ENCODE data around the gene PRKCA.
A peak's percentile ranks its signal among the peaks of the same experiment; 100 is the strongest.

The PRKCA gene

DNA sequence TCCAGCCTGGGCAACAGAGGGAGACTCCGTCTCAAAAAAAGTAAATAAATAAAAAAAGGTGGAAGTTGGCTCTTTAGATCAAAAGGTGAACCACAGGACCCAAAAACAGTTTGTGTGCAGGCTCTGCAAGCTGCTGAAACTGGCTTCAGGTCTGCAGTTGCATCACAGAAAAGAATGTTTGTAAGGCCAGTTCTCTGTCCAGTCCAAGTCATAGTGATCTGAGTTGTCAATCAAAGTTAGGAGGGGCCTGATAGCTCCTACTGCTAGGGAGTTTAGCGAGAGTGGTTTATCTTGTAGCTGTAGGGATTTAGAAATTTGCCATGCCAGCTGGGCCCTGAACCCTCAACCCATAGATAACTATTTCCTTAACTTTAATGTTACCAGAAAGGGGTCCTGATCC is 431.3 kb downstream of the PRKCA start:
- H3K9me3 ChIP-seq, result no peaks in the 10 kb centered on the region
- H3K4me1 ChIP-seq, result no peaks in the 10 kb centered on the region
- TF ChIP-seq, protein P1, sequence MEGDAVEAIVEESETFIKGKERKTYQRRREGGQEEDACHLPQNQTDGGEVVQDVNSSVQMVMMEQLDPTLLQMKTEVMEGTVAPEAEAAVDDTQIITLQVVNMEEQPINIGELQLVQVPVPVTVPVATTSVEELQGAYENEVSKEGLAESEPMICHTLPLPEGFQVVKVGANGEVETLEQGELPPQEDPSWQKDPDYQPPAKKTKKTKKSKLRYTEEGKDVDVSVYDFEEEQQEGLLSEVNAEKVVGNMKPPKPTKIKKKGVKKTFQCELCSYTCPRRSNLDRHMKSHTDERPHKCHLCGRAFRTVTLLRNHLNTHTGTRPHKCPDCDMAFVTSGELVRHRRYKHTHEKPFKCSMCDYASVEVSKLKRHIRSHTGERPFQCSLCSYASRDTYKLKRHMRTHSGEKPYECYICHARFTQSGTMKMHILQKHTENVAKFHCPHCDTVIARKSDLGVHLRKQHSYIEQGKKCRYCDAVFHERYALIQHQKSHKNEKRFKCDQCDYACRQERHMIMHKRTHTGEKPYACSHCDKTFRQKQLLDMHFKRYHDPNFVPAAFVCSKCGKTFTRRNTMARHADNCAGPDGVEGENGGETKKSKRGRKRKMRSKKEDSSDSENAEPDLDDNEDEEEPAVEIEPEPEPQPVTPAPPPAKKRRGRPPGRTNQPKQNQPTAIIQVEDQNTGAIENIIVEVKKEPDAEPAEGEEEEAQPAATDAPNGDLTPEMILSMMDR (IDR thresholded peaks at IDR 0.05), result no peak
- H3K27me3 ChIP-seq, result no peaks in the 10 kb centered on the region
- intact Hi-C loops (cut with DNase I; ENCODE audit: low total_unique reads), result no loop called here
- no peak for DNase-seq
- peaks cover 6 to 17% (median 7%) of the 10 kb centered on the region in 3 donors for H3K36me3 ChIP-seq
- no peak overlapping the region for H3K4me3 ChIP-seq
- H3K27ac ChIP-seq, result no peak overlapping the region

DNA sequence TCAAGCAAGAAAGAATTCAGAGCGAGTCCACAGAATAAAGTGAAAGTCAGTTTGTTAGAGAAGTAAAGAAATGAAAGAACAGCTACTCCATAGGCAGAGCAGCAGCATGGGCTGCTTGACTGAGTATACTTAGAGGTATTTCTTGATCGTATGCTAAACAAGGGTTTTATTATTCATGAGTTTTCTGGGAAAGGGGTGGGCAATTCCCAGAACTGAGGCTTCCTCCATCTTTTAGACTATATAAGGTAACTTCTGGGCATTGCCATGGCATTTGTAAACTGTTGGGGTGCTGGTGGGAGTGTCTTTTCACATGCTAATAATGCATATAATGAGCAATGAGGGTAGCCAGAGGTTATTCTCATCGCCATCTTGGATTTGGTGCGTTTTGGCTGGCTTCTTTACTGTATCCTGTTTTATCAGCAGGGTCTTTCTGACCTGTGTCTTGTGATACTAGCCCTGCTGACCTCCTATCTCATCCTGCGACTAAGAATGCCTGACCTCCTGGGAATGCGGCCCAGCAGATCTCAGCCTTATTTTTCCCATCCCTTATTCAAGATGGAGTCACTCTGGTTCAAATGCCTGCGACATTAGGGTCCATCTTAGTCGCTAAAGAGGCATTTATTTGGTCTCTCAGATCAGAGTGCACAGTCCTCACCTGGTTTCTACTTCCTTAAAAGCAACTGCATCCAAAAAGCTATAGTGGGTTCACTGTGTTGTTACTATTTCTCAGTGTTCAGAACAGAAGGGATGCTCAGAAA is 432.0 kb downstream of the PRKCA start:
- Histone ChIP-seq H3K27ac (no peak overlapping the region), H3K36me3 (peaks cover 9 to 21% (median 12%) of the 10 kb centered on the region in 3 donors), H3K27me3 (no peaks in the 10 kb centered on the region), H3K9me3 (no peaks in the 10 kb centered on the region), H3K4me1 (no peaks in the 10 kb centered on the region), H3K4me3 (no peak overlapping the region)
- DNase-seq, result no peak
- intact Hi-C loops (cut with DNase I; ENCODE audit: low total_unique reads), result no loop called here
- TF ChIP-seq, protein P1 (IDR thresholded peaks at IDR 0.05), result no peak

DNA sequence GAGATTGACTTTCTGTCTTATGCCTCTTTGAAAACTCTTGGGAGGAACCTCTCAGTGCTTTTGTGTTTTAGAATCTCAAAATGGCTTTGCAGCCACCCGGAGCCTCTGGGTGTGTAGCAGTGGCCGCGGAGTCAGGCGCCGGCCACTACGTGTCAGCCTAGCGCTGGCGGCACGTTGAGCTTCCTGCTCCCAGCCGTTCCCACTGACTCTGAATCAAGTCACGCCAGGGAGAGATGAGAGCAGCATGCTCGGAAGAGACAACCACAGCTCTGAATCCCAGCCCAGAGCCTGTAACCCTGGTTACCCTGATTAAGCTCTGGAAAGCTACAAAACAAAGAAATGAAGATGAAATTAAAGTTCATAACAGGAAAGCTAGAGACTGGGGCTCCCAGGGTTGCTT is 435.1 kb downstream of the PRKCA start:
- H3K4me3 ChIP-seq, result no peak overlapping the region
- H3K4me1 ChIP-seq, result no peaks in the 10 kb centered on the region
- H3K36me3 ChIP-seq, result peaks cover 15 to 27% (median 25%) of the 10 kb centered on the region in 3 donors
- intact Hi-C loops (cut with DNase I; ENCODE audit: low total_unique reads), result no loop called here
- H3K27ac ChIP-seq, result no peak overlapping the region
- peak in 1 of 2 donors; percentile 27 for DNase-seq
- TF ChIP-seq, protein P1 (IDR thresholded peaks at IDR 0.05), result no peak
- H3K9me3 ChIP-seq, result no peaks in the 10 kb centered on the region
- no peaks in the 10 kb centered on the region for H3K27me3 ChIP-seq

DNA sequence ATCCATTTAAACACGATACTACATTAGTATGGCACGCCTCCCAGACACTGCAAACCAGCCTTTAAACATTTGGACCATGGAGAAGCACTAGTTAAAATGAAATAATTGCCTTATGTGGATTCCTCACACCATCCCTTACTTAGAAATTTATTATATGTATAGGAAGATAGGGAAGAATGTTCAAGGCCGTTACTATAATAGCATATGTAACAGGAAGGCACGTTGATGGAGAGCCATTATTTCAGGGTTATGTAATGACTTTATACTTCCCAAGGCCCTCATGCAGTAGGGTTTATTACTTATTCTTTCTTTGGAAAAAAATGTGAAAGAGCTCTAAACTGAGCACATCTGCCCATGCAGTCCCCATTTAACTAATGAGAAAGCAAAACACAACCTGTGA is 435.9 kb downstream of the PRKCA start:
- Histone ChIP-seq H3K9me3 (no peaks in the 10 kb centered on the region), H3K4me3 (no peak overlapping the region), H3K27ac (no peak overlapping the region), H3K27me3 (no peaks in the 10 kb centered on the region), H3K4me1 (no peaks in the 10 kb centered on the region), H3K36me3 (peaks cover 23 to 30% (median 29%) of the 10 kb centered on the region in 3 donors)
- intact Hi-C loops (cut with DNase I; ENCODE audit: low total_unique reads), result no loop called here
- TF ChIP-seq, protein P1 (IDR thresholded peaks at IDR 0.05), result no peak
- no peak for DNase-seq

DNA sequence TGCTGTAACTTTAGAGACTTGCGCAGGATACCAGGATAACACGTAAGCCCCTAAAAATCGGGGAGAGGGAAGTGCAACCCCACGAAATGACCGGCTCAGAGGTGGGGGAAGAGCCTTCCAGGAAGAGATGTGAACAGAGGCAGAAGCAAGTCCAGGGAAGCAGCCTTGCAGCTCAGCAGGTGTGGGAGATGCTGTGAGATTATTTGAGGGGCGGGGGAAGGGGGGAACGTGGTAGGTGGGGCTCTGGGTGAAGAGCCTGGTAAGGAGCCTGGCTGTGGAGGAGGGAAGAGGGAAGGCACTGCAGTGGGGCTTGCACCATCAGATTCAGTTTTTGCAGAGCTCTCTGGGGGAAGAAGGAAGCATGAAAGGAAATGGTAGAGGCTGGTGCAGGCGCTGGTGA is 437.1 kb downstream of the PRKCA start:
- no peaks in the 10 kb centered on the region for H3K27me3 ChIP-seq
- intact Hi-C loops (cut with DNase I; ENCODE audit: low total_unique reads), result no loop called here
- TF ChIP-seq, protein P1 (IDR thresholded peaks at IDR 0.05), result no peak
- H3K36me3 ChIP-seq, result peaks cover 24 to 30% (median 29%) of the 10 kb centered on the region in 3 donors
- no peak overlapping the region for H3K4me3 ChIP-seq
- peak in 1 of 2 donors; percentile 39 for DNase-seq
- no peaks in the 10 kb centered on the region for H3K9me3 ChIP-seq
- no peaks in the 10 kb centered on the region for H3K4me1 ChIP-seq
- H3K27ac ChIP-seq, result no peak overlapping the region

Measured in tibial artery (tissue), 4 donors.